Measurements from ENCODE around the gene USP46.

DNA sequence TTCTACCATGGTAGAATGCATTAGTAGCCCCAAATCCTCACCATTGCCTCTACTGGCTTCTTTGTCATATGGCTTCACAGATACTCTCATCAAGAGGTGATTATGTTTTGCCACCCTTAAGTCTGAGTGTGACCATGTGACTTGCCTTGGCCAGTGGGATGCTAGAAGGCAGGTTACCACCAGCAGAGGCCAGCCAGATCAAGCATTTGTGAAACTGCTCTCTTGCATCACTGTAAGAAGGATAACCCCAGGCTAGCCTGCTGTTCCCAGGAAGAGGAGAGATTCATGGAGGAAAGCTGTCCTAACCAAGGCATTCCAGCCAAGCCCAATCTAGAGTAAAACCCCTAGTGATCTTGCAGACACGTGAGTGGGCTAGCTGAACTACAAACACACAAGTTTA is 46.8 kb downstream of the USP46 start:
- TF ChIP-seq, protein P1, sequence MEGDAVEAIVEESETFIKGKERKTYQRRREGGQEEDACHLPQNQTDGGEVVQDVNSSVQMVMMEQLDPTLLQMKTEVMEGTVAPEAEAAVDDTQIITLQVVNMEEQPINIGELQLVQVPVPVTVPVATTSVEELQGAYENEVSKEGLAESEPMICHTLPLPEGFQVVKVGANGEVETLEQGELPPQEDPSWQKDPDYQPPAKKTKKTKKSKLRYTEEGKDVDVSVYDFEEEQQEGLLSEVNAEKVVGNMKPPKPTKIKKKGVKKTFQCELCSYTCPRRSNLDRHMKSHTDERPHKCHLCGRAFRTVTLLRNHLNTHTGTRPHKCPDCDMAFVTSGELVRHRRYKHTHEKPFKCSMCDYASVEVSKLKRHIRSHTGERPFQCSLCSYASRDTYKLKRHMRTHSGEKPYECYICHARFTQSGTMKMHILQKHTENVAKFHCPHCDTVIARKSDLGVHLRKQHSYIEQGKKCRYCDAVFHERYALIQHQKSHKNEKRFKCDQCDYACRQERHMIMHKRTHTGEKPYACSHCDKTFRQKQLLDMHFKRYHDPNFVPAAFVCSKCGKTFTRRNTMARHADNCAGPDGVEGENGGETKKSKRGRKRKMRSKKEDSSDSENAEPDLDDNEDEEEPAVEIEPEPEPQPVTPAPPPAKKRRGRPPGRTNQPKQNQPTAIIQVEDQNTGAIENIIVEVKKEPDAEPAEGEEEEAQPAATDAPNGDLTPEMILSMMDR (IDR thresholded peaks at IDR 0.05) = no peak
- no peak for TF ChIP-seq POLR2A (IDR thresholded peaks at IDR 0.05)
- TF ChIP-seq POLR2AphosphoS5 (IDR thresholded peaks at IDR 0.05) = no peak
- no peak for TF ChIP-seq EP300 (IDR thresholded peaks at IDR 0.05)
